ENCODE data around the gene KIF5B. TPM values are rescaled to one million over a fixed set of nuclear protein-coding genes. Genes with fewer than 3 reads are reported as not detected.
A peak's percentile ranks its signal among the peaks of the same experiment; 100 is the strongest.

Gene KIF5B
- total RNA-seq, 1 donor from 2014 or later: 160 TPM

GRCh38 chr10:32084185-32084851, 28.1 kb upstream of the KIF5B start:
- no peak for TF ChIP-seq EZH2 (IDR thresholded peaks at IDR 0.05; ENCODE audit: insufficient read depth, low read length)
- TF ChIP-seq CTCF (IDR thresholded peaks at IDR 0.05; ENCODE audit: insufficient read depth, low read depth, low read length): no peak
- DNase-seq (ENCODE audit: low read depth) (no peak), FAIRE-seq (no peak)
- no peak overlapping the region for H3K27ac ChIP-seq (ENCODE audit: low read depth, low read length)
- Mint-ChIP-seq H3K27me3 (ENCODE audit: low read depth, unreplicated experiment) (peaks cover 7% of the 10 kb centered on the region), H3K4me3 (ENCODE audit: unreplicated experiment) (no peak overlapping the region), H3K9me3 (ENCODE audit: unreplicated experiment) (no peaks in the 10 kb centered on the region), H3K36me3 (ENCODE audit: low read depth, unreplicated experiment) (no peaks in the 10 kb centered on the region), H3K27ac (ENCODE audit: unreplicated experiment) (no peak overlapping the region), H3K4me1 (ENCODE audit: low read depth, unreplicated experiment) (no peaks in the 10 kb centered on the region)
- no peaks in the 10 kb centered on the region for H3K79me2 ChIP-seq (ENCODE audit: insufficient read depth, low read length)
- H3K4me3 ChIP-seq (ENCODE audit: insufficient read depth, low read depth, low read length): no peak overlapping the region
- H3K36me3 ChIP-seq (ENCODE audit: insufficient read depth, low read length): no peaks in the 10 kb centered on the region
- no peaks in the 10 kb centered on the region for H3K9me3 ChIP-seq (ENCODE audit: insufficient read depth, low read depth, low read length)
- H3K27me3 ChIP-seq (ENCODE audit: insufficient read depth, low read length): no peaks in the 10 kb centered on the region
- no peak overlapping the region for H3K4me2 ChIP-seq (ENCODE audit: low read length)
- no peaks in the 10 kb centered on the region for H4K20me1 ChIP-seq (ENCODE audit: insufficient read depth, low read length)
- no peak overlapping the region for H2AFZ ChIP-seq (ENCODE audit: low read depth, low read length)
- no peak overlapping the region for H3K9ac ChIP-seq (ENCODE audit: low read length)
- H3K4me1 ChIP-seq (ENCODE audit: insufficient read depth, low read length): no peaks in the 10 kb centered on the region

GRCh38 chr10:32077896-32078485, 21.8 kb upstream of the KIF5B start:
- Histone ChIP-seq H4K20me1 (ENCODE audit: insufficient read depth, low read length) (no peaks in the 10 kb centered on the region), H3K27me3 (ENCODE audit: insufficient read depth, low read length) (no peaks in the 10 kb centered on the region), H2AFZ (ENCODE audit: low read depth, low read length) (no peak overlapping the region), H3K4me3 (ENCODE audit: insufficient read depth, low read depth, low read length) (no peak overlapping the region), H3K9me3 (ENCODE audit: insufficient read depth, low read depth, low read length) (no peaks in the 10 kb centered on the region), H3K4me2 (ENCODE audit: low read length) (peak overlapping the region; percentile 18), H3K9ac (ENCODE audit: low read length) (no peak overlapping the region), H3K36me3 (ENCODE audit: insufficient read depth, low read length) (no peaks in the 10 kb centered on the region), H3K79me2 (ENCODE audit: insufficient read depth, low read length) (no peaks in the 10 kb centered on the region), H3K4me1 (ENCODE audit: insufficient read depth, low read length) (peaks cover 7% of the 10 kb centered on the region), H3K27ac (ENCODE audit: low read depth, low read length) (no peak overlapping the region)
- TF ChIP-seq EZH2 (IDR thresholded peaks at IDR 0.05; ENCODE audit: insufficient read depth, low read length): no peak
- TF ChIP-seq CTCF (IDR thresholded peaks at IDR 0.05; ENCODE audit: insufficient read depth, low read depth, low read length): no peak
- no peaks in the 10 kb centered on the region for H3K36me3 Mint-ChIP-seq (ENCODE audit: low read depth, unreplicated experiment)
- H3K4me3 Mint-ChIP-seq (ENCODE audit: unreplicated experiment): no peak overlapping the region
- peaks cover 13% of the 10 kb centered on the region for H3K4me1 Mint-ChIP-seq (ENCODE audit: low read depth, unreplicated experiment)
- H3K27me3 Mint-ChIP-seq (ENCODE audit: low read depth, unreplicated experiment): no peaks in the 10 kb centered on the region
- H3K27ac Mint-ChIP-seq (ENCODE audit: unreplicated experiment): peak overlapping the region; percentile 63
- FAIRE-seq (peak; percentile 74), DNase-seq (ENCODE audit: low read depth) (peak; percentile 66)
- no peaks in the 10 kb centered on the region for H3K9me3 Mint-ChIP-seq (ENCODE audit: unreplicated experiment)

- H3K36me3 Mint-ChIP-seq (ENCODE audit: low read depth, unreplicated experiment): no peaks in the 10 kb centered on the region
- FAIRE-seq: no peak
- peaks cover 7% of the 10 kb centered on the region for H3K4me1 ChIP-seq (ENCODE audit: insufficient read depth, low read length)
- TF ChIP-seq CTCF (IDR thresholded peaks at IDR 0.05; ENCODE audit: insufficient read depth, low read depth, low read length) (no peak), EZH2 (IDR thresholded peaks at IDR 0.05; ENCODE audit: insufficient read depth, low read length) (no peak)
- no peak overlapping the region for H3K9ac ChIP-seq (ENCODE audit: low read length)
- H3K9me3 Mint-ChIP-seq (ENCODE audit: unreplicated experiment): no peaks in the 10 kb centered on the region
- no peaks in the 10 kb centered on the region for H3K27me3 ChIP-seq (ENCODE audit: insufficient read depth, low read length)
- no peak overlapping the region for H2AFZ ChIP-seq (ENCODE audit: low read depth, low read length)
- no peaks in the 10 kb centered on the region for H4K20me1 ChIP-seq (ENCODE audit: insufficient read depth, low read length)
- no peak overlapping the region for H3K4me2 ChIP-seq (ENCODE audit: low read length)
- H3K4me1 Mint-ChIP-seq (ENCODE audit: low read depth, unreplicated experiment): peaks cover 20% of the 10 kb centered on the region
- H3K36me3 ChIP-seq (ENCODE audit: insufficient read depth, low read length): no peaks in the 10 kb centered on the region
- H3K9me3 ChIP-seq (ENCODE audit: insufficient read depth, low read depth, low read length): no peaks in the 10 kb centered on the region
- H3K27ac Mint-ChIP-seq (ENCODE audit: unreplicated experiment): no peak overlapping the region
- no peaks in the 10 kb centered on the region for H3K27me3 Mint-ChIP-seq (ENCODE audit: low read depth, unreplicated experiment)
- no peak for DNase-seq (ENCODE audit: low read depth)
- no peak overlapping the region for H3K27ac ChIP-seq (ENCODE audit: low read depth, low read length)
- no peak overlapping the region for H3K4me3 Mint-ChIP-seq (ENCODE audit: unreplicated experiment)
- no peak overlapping the region for H3K4me3 ChIP-seq (ENCODE audit: insufficient read depth, low read depth, low read length)
- H3K79me2 ChIP-seq (ENCODE audit: insufficient read depth, low read length): no peaks in the 10 kb centered on the region
Measured at GRCh38 chr10:32073659-32074058, 17.4 kb upstream of the KIF5B start.

All from astrocyte (in vitro differentiated cells and primary cell).